ENCODE measurements around the gene KDM2B. TPM values are rescaled to one million over a fixed set of nuclear protein-coding genes. Genes with fewer than 3 reads are reported as not detected.

The KDM2B gene
- total RNA-seq, 2 donors from 2014 or later, result 18.1 to 39.3 TPM

DNA sequence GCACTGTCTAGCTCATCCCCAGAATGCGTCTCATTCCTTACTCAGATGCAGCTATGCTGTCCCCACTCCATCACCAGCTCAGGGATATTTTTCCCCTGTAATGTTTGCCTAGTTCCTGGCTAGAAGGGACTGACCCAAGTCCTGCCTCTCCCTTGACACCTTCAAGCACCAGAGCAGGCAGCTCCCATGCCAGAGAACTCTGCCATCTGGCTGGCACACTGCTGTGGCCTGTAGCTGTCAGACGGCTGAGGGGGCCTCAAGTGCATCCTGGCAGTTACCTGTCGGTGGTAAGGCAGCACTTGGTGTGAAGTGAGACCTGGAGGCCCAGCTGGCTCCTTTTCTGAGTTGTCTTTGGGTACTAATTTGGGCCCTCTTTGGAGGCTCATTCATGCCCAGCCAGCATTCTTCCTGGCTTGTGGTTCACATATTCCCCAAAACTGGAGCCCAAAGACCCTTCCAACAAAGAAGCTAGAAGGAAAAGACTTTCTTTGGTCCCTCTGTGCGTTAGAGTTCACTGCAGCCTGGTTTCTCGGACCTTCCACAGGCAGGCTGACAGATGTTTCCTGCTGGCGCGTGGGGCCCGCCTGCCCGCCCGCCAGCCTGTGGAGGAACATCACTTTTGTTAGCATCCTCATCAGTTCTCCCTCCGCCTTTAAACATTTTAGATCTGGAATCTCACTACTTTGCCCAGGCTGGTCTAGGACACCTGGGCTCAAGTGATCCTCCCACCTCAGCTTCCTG lies 147.9 kb downstream of the KDM2B start:
- intact Hi-C loops (cut with DNase I), result no loop called here
- WGBS, result 87% methylated on average over 11 of the region's 11 CpGs
- Histone ChIP-seq H3K27me3 (replicated peaks; ENCODE audit: insufficient read depth) (no peaks in the 10 kb centered on the region), H3K4me3 (no peak overlapping the region), H3K36me3 (peaks cover 5 to 8% of the 10 kb centered on the region in 2 donors), H3K9me3 (no peaks in the 10 kb centered on the region), H3K27ac (no peak overlapping the region), H3K4me1 (replicated peaks) (no peaks in the 10 kb centered on the region)
- TF ChIP-seq POLR2AphosphoS5 (IDR thresholded peaks at IDR 0.05) (no peak), POLR2A (IDR thresholded peaks at IDR 0.05) (no peak)
- TF ChIP-seq, protein P1, sequence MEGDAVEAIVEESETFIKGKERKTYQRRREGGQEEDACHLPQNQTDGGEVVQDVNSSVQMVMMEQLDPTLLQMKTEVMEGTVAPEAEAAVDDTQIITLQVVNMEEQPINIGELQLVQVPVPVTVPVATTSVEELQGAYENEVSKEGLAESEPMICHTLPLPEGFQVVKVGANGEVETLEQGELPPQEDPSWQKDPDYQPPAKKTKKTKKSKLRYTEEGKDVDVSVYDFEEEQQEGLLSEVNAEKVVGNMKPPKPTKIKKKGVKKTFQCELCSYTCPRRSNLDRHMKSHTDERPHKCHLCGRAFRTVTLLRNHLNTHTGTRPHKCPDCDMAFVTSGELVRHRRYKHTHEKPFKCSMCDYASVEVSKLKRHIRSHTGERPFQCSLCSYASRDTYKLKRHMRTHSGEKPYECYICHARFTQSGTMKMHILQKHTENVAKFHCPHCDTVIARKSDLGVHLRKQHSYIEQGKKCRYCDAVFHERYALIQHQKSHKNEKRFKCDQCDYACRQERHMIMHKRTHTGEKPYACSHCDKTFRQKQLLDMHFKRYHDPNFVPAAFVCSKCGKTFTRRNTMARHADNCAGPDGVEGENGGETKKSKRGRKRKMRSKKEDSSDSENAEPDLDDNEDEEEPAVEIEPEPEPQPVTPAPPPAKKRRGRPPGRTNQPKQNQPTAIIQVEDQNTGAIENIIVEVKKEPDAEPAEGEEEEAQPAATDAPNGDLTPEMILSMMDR (IDR thresholded peaks at IDR 0.05), result no peak
- no peak for DNase-seq (ENCODE audit: low spot score)

DNA sequence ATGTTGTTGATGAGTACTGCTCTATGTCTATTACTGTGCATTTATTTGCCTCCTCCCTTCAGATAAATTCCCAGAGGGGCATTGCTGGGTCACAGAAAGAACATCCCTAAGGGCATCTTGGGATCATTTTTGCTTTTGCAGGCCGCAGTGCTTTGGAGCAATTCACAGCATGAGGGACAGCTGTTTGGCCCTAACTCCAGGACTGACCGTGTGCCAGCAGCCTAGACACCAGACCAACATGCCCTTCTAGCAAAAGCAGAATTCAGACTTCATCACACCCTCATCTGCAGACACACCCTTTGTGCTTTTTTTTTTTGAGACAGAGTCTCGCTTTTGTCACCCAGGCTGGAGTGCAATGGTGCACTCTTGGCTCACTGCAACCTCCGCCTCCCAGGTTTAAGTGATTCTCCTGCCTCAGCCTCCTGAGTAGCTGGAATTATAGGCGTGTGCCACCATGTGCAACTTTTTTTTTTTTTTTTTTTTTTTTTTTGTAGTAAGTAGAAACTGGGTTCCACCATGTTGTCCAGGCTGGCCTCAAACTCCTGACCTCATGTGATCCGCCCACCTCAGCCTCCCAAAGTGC lies 149.9 kb downstream of the KDM2B start:
- DNase-seq (ENCODE audit: low spot score), result no peak
- intact Hi-C loops (cut with DNase I), result no loop called here
- H3K9me3 ChIP-seq, result no peaks in the 10 kb centered on the region
- no peak overlapping the region for H3K4me3 ChIP-seq
- WGBS, result 94% methylated on average over 6 of the region's 6 CpGs
- no peaks in the 10 kb centered on the region for H3K4me1 ChIP-seq (replicated peaks)
- TF ChIP-seq, protein P1 (IDR thresholded peaks at IDR 0.05), result no peak
- TF ChIP-seq POLR2AphosphoS5 (IDR thresholded peaks at IDR 0.05) (no peak), POLR2A (IDR thresholded peaks at IDR 0.05) (no peak)
- H3K27ac ChIP-seq, result no peak overlapping the region
- H3K36me3 ChIP-seq, result peaks cover 5 to 8% of the 10 kb centered on the region in 2 donors
- no peaks in the 10 kb centered on the region for H3K27me3 ChIP-seq (replicated peaks; ENCODE audit: insufficient read depth)

DNA sequence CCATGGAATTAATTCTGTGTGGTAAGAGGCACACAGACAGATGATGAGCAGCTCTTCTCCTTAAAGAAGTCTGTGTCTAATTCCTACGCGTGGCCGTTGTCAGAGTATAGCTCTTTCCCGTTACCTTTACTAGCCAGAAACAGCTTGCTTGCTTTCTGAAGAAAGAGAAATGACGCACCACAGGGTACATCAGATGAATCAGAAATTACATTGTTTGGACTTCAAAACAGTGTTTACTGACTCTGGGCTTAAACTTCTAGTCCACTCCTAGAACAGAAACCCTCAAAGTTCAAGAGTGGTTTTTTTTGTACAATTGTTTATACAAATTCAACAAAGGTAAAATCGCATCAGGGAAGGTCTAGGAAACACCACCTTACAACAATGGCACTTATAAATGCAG lies 151.9 kb downstream of the KDM2B start:
- DNase-seq (ENCODE audit: low spot score), result no peak
- Histone ChIP-seq H3K27me3 (replicated peaks; ENCODE audit: insufficient read depth) (no peaks in the 10 kb centered on the region), H3K9me3 (no peaks in the 10 kb centered on the region), H3K4me3 (no peak overlapping the region), H3K4me1 (replicated peaks) (no peaks in the 10 kb centered on the region), H3K27ac (no peak overlapping the region), H3K36me3 (peaks cover 5 to 8% of the 10 kb centered on the region in 2 donors)
- intact Hi-C loops (cut with DNase I), result no loop called here
- 90% methylated on average over 6 of the region's 6 CpGs for WGBS
- TF ChIP-seq POLR2A (IDR thresholded peaks at IDR 0.05) (no peak), POLR2AphosphoS5 (IDR thresholded peaks at IDR 0.05) (no peak)
- TF ChIP-seq, protein P1 (IDR thresholded peaks at IDR 0.05), result no peak

DNA sequence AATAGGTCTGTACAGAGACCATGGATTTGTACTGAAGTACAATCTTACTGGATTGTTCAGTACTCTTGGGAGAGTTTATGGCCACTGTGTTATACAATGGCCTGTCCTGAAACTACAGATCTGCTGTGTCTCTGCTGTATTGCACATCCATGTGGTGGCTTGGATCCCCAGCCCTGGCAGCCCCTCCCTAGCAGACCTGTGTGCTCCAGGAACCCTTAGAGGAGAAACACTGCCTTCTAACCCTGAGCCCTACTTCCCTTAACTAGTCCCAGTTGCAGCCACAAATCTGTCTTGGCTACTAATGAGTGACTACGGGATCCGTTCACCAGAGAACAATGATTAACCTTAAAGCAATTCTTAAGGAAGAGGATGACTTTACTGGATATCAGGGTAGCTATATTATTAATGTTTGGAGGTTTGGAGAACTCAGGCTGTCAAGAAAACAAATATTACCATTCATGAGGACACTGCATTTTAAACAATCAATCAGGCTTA lies 153.2 kb downstream of the KDM2B start:
- TF ChIP-seq, protein P1 (IDR thresholded peaks at IDR 0.05), result no peak
- TF ChIP-seq POLR2AphosphoS5 (IDR thresholded peaks at IDR 0.05), result no peak
- no peak for TF ChIP-seq POLR2A (IDR thresholded peaks at IDR 0.05)
- Histone ChIP-seq H3K4me3 (no peak overlapping the region), H3K36me3 (peaks cover 5 to 6% of the 10 kb centered on the region in 2 donors), H3K27ac (no peak overlapping the region), H3K9me3 (no peaks in the 10 kb centered on the region), H3K27me3 (replicated peaks; ENCODE audit: insufficient read depth) (no peaks in the 10 kb centered on the region), H3K4me1 (replicated peaks) (no peaks in the 10 kb centered on the region)
- DNase-seq (ENCODE audit: low spot score), result no peak
- WGBS, result 78% methylated on average over 2 of the region's 2 CpGs
- intact Hi-C loops (cut with DNase I), result no loop called here

DNA sequence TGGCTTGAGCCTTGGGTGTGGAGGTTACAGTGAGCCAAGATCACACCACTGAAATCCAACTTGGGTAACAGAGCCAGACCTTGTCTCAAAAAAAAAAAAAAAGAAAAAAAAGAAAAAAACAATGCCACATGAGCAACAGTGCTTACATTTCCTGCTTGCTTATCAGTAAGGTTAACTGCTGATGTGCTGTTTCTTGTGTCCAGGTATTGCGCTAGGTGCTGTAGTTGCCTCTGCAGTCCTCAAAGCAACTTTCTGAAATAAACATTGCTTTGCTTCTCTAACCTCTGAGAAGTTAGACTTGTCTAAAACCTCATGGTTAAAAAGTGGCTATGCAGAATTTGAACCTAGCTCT lies 156.2 kb downstream of the KDM2B start:
- DNase-seq (ENCODE audit: low spot score), result no peak
- intact Hi-C loops (cut with DNase I), result no loop called here
- Histone ChIP-seq H3K4me1 (replicated peaks) (no peaks in the 10 kb centered on the region), H3K4me3 (no peak overlapping the region), H3K27me3 (replicated peaks; ENCODE audit: insufficient read depth) (no peaks in the 10 kb centered on the region), H3K9me3 (no peaks in the 10 kb centered on the region), H3K27ac (no peak overlapping the region), H3K36me3 (peaks cover 0 to 5% of the 10 kb centered on the region in 2 donors)
- 96% methylated on average over 1 of the region's 1 CpG for WGBS
- TF ChIP-seq POLR2AphosphoS5 (IDR thresholded peaks at IDR 0.05) (no peak), POLR2A (IDR thresholded peaks at IDR 0.05) (no peak)
- TF ChIP-seq, protein P1 (IDR thresholded peaks at IDR 0.05), result no peak

All from prostate gland (tissue), 2 donors.